Stimulated activated naive CD8-positive, alpha-beta T cell treated with anti-CD3 and anti-CD28 coated beads, Interleukin-15, Interleukin-2, amounts not matched to agents 100 U/mL and 50 U/mL, for 24 hours (primary cell): ENCODE results near the gene B4GALNT1.
"Not testable (repeated sequence)": the region's sequence is repeated elsewhere in the genome, so short reads cannot be mapped to it uniquely, and the experiment has no call there.

Experiments used
- ATAC-seq: fragments of 150-1000 bp; cut with Tn5 transposase; one replicate; pipeline ENCODE4 v1.10.0; 2021
- DNase-seq: peaks from one replicate; pipeline ENCODE4 v3.0.0; 2021

B4GALNT1 gene

GRCh38 chr12:57609101-57609780 is 23.8 kb downstream of the B4GALNT1 start:
- DNase-seq: no peak
- ATAC-seq: no peak

GRCh38 chr12:57607958-57608663 is 24.9 kb downstream of the B4GALNT1 start:
- no peak for ATAC-seq
- no peak for DNase-seq

- DNase-seq: no peak
- no peak for ATAC-seq
These were observed 26.2 kb downstream of the B4GALNT1 start for GRCh38 chr12:57606821-57607220.

GRCh38 chr12:57606399-57606798 is 26.6 kb downstream of the B4GALNT1 start:
- ATAC-seq (no peak), DNase-seq (no peak)

GRCh38 chr12:57605811-57606311 is 27.1 kb downstream of the B4GALNT1 start:
- DNase-seq (no peak), ATAC-seq (no peak)

- DNase-seq (peak; percentile 22), ATAC-seq (no peak)
These were observed 27.8 kb downstream of the B4GALNT1 start for GRCh38 chr12:57604992-57605810.

- DNase-seq (peak; percentile 58), ATAC-seq (no peak)
These were observed 28.5 kb downstream of the B4GALNT1 start, which contains the start of gene DTX3 for GRCh38 chr12:57604454-57604991. DTX3 (plus strand) TSS chr12:57604824; CDS start chr12:57606518, 1,694 bp downstream.

GRCh38 chr12:57603815-57604453 is 29.1 kb downstream of the B4GALNT1 start:
- ATAC-seq (no peak), DNase-seq (no peak)

GRCh38 chr12:57603324-57603723 is 29.7 kb downstream of the B4GALNT1 start:
- ATAC-seq (no peak), DNase-seq (no peak)

GRCh38 chr12:57602544-57602943 is 30.5 kb downstream of the B4GALNT1 start:
- no peak for ATAC-seq

GRCh38 chr12:57600395-57600794 is 32.6 kb downstream of the B4GALNT1 start:
- ATAC-seq (no peak), DNase-seq (no peak)

More at GRCh38 chr12:57602544-57602943, 30.5 kb downstream of the B4GALNT1 start:
- DNase-seq: no peak

- no peak for DNase-seq
- ATAC-seq: no peak
These were observed 39.8 kb downstream of the B4GALNT1 start for GRCh38 chr12:57593187-57593586.

GRCh38 chr12:57592551-57593165 is 40.3 kb downstream of the B4GALNT1 start:
- no peak for DNase-seq
- ATAC-seq: no peak

GRCh38 chr12:57591782-57592325 is 41.1 kb downstream of the B4GALNT1 start:
- DNase-seq: no peak
- no peak for ATAC-seq

- ATAC-seq (peak; percentile 99), DNase-seq (peak; percentile 84)
These were observed 41.9 kb downstream of the B4GALNT1 start, which contains the start of gene PIP4K2C for GRCh38 chr12:57590864-57591781. PIP4K2C (plus strand) TSS chr12:57591192; CDS start chr12:57591290, 98 bp downstream.

- ATAC-seq (no peak), DNase-seq (no peak)
These were observed 42.5 kb downstream of the B4GALNT1 start for GRCh38 chr12:57590479-57590863.

- not testable (repeated sequence) for DNase-seq, ATAC-seq
These were observed 43.9 kb downstream of the B4GALNT1 start for GRCh38 chr12:57588951-57589610.

GRCh38 chr12:57586832-57587429 is 46.1 kb downstream of the B4GALNT1 start:
- DNase-seq (no peak), ATAC-seq (no peak)

- ATAC-seq: no peak
- DNase-seq: no peak
These were observed 46.9 kb downstream of the B4GALNT1 start for GRCh38 chr12:57586128-57586527.
